GM12878 (cell line): ENCODE measurements around the gene CLBA1. TPM values are rescaled to one million over a fixed set of nuclear protein-coding genes. Genes with fewer than 3 reads are reported as not detected.

Experiments used
- ATAC-seq: fragments of 200-7000 bp; cut with Tn5 transposase; 3 replicates; pipeline ENCODE4 v1.9.1; 2020; ENCODE audit warnings: mild to moderate bottlenecking, moderate library complexity
- BruUV-seq: library from RNA; stranded (reverse); fragments of 400-500 nt; replicated peaks from 2 replicates; lab custom pipeline; 2021; lab: Mats Ljungman, UMichigan
- CTCF ChIA-PET: fragments of 300-600 bp; sonication (Branson Sonifier 250); formaldehyde crosslinking; extraction: SDS; loops from one replicate; lab custom pipeline; 2021; ENCODE audit warnings: inconsistent platforms; lab: Yijun Ruan, JAX
- POLR2A ChIA-PET: fragments of 350-600 bp; formaldehyde crosslinking; extraction: SDS; loops from one replicate; lab custom pipeline; 2021; ENCODE audit warnings: inconsistent platforms; lab: Charles Lee
- RAD21 ChIA-PET: fragments of 300-600 bp; sonication (Branson Sonifier 250); formaldehyde crosslinking; loops from one replicate; lab custom pipeline; 2023; ENCODE audit warnings: antibody characterized with exemption; ENCODE audit not compliant: unreplicated experiment; lab: Charles Lee
- SMC1A ChIA-PET: fragments of 300-600 bp; sonication (Branson Sonifier 250); formaldehyde crosslinking; loops from one replicate; lab custom pipeline; 2023; ENCODE audit not compliant: unreplicated experiment, uncharacterized antibody; lab: Charles Lee
- DNase-seq: peaks from one replicate; pipeline ENCODE4 v3.0.0-alpha.2; 2011; ENCODE audit warnings: low read depth, low spot score
- FAIRE-seq: peaks from 3 replicates; lab custom pipeline; 2011; peaks lifted over from hg19 to GRCh38; lab: Jason Lieb, UNC
- H2AFZ ChIP-seq: 2 replicates; pipeline ENCODE4 v1.6.0; 2011; ENCODE audit warnings: low read depth, low read length, control low read depth; ENCODE audit not compliant: control insufficient read depth
- H3K27ac ChIP-seq: 2 replicates; pipeline ENCODE4 v1.5.1; 2011; ENCODE audit warnings: control low read depth; ENCODE audit not compliant: control insufficient read depth, insufficient read depth
- H3K27me3 ChIP-seq, 2 experiments: replicated peaks in 1 of 2; 2 replicates each; pipeline versions ENCODE4 v1.6.0 to v1.6.1; 2011; ENCODE audit warnings: low read length in 1 of 2; ENCODE audit not compliant: control insufficient read depth in 2 of 2, insufficient read depth in 2 of 2
- H3K36me3 ChIP-seq, 2 experiments: 2 replicates each; pipeline ENCODE4 v1.5.1; 2011; ENCODE audit warnings: low read length in 1 of 2; ENCODE audit not compliant: control insufficient read depth in 2 of 2, insufficient read depth in 2 of 2
- H3K4me1 ChIP-seq: 2 replicates; pipeline ENCODE4 v1.6.1; 2011; ENCODE audit warnings: mild to moderate bottlenecking, low read length, moderate library complexity, mixed read lengths; ENCODE audit not compliant: control insufficient read depth, insufficient read depth
- H3K4me2 ChIP-seq: 2 replicates; pipeline ENCODE4 v1.6.0; 2011; ENCODE audit warnings: control low read depth; ENCODE audit not compliant: control insufficient read depth, insufficient read depth
- H3K4me3 ChIP-seq: fragments of 200-600 bp; sonication (generic); 2 replicates; pipeline ENCODE4 v1.5.1; 2016
- H3K79me2 ChIP-seq: 2 replicates; pipeline ENCODE4 v1.6.0; 2011; ENCODE audit warnings: low read length; ENCODE audit not compliant: control insufficient read depth, insufficient read depth
- H3K9ac ChIP-seq: 2 replicates; pipeline ENCODE4 v1.8.0; 2011; ENCODE audit warnings: low read length, control low read depth, mixed read lengths; ENCODE audit not compliant: control insufficient read depth, insufficient read depth
- H3K9me3 ChIP-seq: replicated peaks from 3 replicates; pipeline ENCODE4 v1.5.1; 2011; ENCODE audit warnings: mild to moderate bottlenecking, low read length; ENCODE audit not compliant: control insufficient read depth, insufficient read depth
- H4K20me1 ChIP-seq: 2 replicates; pipeline ENCODE4 v1.6.0; 2011; ENCODE audit not compliant: control insufficient read depth, insufficient read depth
- CHD4 ChIP-seq: fragments of 200-600 bp; sonication (generic); IDR thresholded peaks from 2 replicates; pipeline ENCODE4 v1.6.1; 2016; ENCODE audit warnings: mild to moderate bottlenecking
- HDAC6 ChIP-seq: fragments of 200-600 bp; sonication (generic); IDR thresholded peaks from one replicate; pipeline ENCODE4 v1.8.0; 2017; ENCODE audit warnings: antibody characterized with exemption; ENCODE audit not compliant: unreplicated experiment
- JUNB ChIP-seq: IDR thresholded peaks from 2 replicates; pipeline ENCODE4 v1.6.1; 2016; ENCODE audit warnings: antibody characterized with exemption, mild to moderate bottlenecking
- RAD51 ChIP-seq: fragments of 450-650 bp; IDR thresholded peaks from 2 replicates; pipeline ENCODE4 v1.6.1; 2016; ENCODE audit warnings: moderate library complexity, mild to moderate bottlenecking, inconsistent platforms
- RB1 ChIP-seq: fragments of 450-650 bp; formaldehyde crosslinking; IDR thresholded peaks from 2 replicates; pipeline ENCODE4 v1.6.1; 2017; ENCODE audit warnings: mild to moderate bottlenecking, borderline replicate concordance
- ZNF207 ChIP-seq: fragments of 450-650 bp; IDR thresholded peaks from 2 replicates; pipeline ENCODE4 v1.6.1; 2014; ENCODE audit warnings: antibody characterized with exemption, mild to moderate bottlenecking, borderline replicate concordance
- ZNF622 ChIP-seq: fragments of 450-650 bp; IDR thresholded peaks from 2 replicates; pipeline ENCODE4 v1.6.1; 2017; ENCODE audit warnings: mild to moderate bottlenecking, inconsistent platforms
- WGBS: methylation state at CpG from one replicate; pipeline ENCODE4 v1.1.6; 2016; ENCODE audit warnings: low lambda C conversion rate; ENCODE audit not compliant: insufficient replicate concordance, insufficient coverage; ENCODE audit errors: missing lambda C conversion rate; 5-methylcytosine and 5-hydroxymethylcytosine counted together
- in situ Hi-C: fragments of 300-500 bp; cut with MboI; formaldehyde crosslinking; loops from 9 replicates; pipeline ENCODE4 v1.14.3; 2018; ENCODE audit warnings: mixed read lengths
- intact Hi-C: fragments of 100-400 bp; cut with micrococcal nuclease; formaldehyde crosslinking; loops from one replicate; pipeline ENCODE4 v1.14.2; 2022; ENCODE audit not compliant: unreplicated experiment
- polyA plus RNA-seq, 11 experiments: library from polyadenylated mRNA; depleted of rRNA in 4 of 11; unstranded in 6 of 11; stranded (reverse) in 5 of 11; fragments of >200 nt; fragmentation: Nextera tagmentation in 4 of 11; fragmentation: Illumina TruSeq in 1 of 11; extraction: Ambion mirVana in 4 of 11; extraction: Trizol in 1 of 11; gene quantifications; 1 replicate in 1 of 11; 2 replicates in 10 of 11; pipeline versions ENCODE4 v1.2.1 to v1.2.3, GENCODE V29; 2011 to 2016; ENCODE audit warnings: inconsistent platforms in 2 of 11, missing spikeins in 2 of 11, low read depth in 1 of 11
- total RNA-seq, 4 experiments: library from RNA; depleted of rRNA in 3 of 4; stranded (reverse); fragments of >200 nt in 3 of 4; fragmentation: Illumina TruSeq in 1 of 4; extraction: Trizol in 1 of 4; gene quantifications; 2 replicates each; pipeline versions ENCODE4 v1.2.1 to v1.2.3, GENCODE V29; 2013 to 2021
- TF ChIP-seq, protein P1 (sequence below): IDR thresholded peaks from 2 replicates; pipeline ENCODE4 v1.6.1; 2011; ENCODE audit warnings: borderline replicate concordance, low read depth, mild to moderate bottlenecking, moderate library complexity, mixed read lengths, low read length; ENCODE audit not compliant: insufficient read depth; ENCODE audit errors: extremely low read length

The CLBA1 gene
- total and polyA plus RNA-seq, 10 of the 15 experiments (the other 5 are each of a cell fraction or from before 2014, with no cell fraction given), result 0.07 to 1.1 (median 0.62) TPM; not detected in 1

DNA sequence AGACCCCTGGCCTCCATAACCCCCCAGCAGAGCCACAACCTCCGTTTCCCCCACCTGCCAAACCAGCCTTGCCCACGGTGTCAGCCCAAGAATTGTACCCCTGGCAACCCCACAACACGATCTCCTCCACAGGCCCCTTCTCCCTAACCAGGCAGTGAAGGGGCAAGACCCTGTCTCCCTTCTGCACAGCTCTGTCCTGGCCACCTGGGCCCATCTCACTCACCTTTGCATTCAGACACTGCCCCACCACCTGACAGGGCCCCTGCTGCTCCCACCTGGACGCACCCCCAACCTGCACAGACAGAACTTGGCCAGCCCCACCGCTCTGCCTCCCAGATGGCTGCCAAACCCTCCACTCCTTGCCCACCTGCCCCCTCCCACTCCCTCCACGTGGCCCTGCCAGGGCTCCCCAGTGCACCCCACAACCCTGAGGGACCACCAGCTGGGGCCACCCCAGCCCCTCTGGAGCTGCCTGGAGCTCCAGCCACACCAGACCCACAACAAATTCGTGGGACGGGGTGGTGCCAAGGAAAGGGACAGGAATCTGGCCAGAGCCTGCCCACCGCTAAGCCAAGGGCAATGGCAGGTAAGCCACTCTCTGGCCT is 19.2 kb upstream of the CLBA1 start:
- BruUV-seq, result no TSS peak
- Histone ChIP-seq H2AFZ (no peak overlapping the region), H3K79me2 (no peaks in the 10 kb centered on the region), H3K36me3 (no peaks in the 10 kb centered on the region), H3K4me2 (no peak overlapping the region), H3K27ac (no peak overlapping the region), H4K20me1 (no peaks in the 10 kb centered on the region), H3K4me1 (no peaks in the 10 kb centered on the region), H3K27me3 (peaks cover 3 to 7% of the 10 kb centered on the region in 2 experiments), H3K4me3 (no peak overlapping the region), H3K9ac (no peak overlapping the region), H3K9me3 (no peaks in the 10 kb centered on the region)
- in situ Hi-C loops, result no loop called here
- ChIA-PET POLR2A (interaction anchor here (0.6 kb wide), 2 partner anchors 33 to 47 kb away, joined by 3 read pairs; no protein-coding TSS in a partner anchor), RAD21 (no interaction called here), SMC1A (no interaction called here), CTCF (no interaction called here)
- WGBS, result 40% methylated on average over 8 of the region's 9 CpGs
- no peak for ATAC-seq
- no peak for DNase-seq
- TF ChIP-seq ZNF207 (no peak), CHD4 (no peak), HDAC6 (no peak), RB1 (no peak), RAD51 (no peak), JUNB (no peak), ZNF622 (no peak)
- TF ChIP-seq, protein P1, sequence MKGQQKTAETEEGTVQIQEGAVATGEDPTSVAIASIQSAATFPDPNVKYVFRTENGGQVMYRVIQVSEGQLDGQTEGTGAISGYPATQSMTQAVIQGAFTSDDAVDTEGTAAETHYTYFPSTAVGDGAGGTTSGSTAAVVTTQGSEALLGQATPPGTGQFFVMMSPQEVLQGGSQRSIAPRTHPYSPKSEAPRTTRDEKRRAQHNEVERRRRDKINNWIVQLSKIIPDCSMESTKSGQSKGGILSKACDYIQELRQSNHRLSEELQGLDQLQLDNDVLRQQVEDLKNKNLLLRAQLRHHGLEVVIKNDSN, result no peak
- intact Hi-C loops, result no loop called here
- no peak for FAIRE-seq
